ENCODE data around the gene CATSPERE.
"Not testable (repeated sequence)": the region's sequence is repeated elsewhere in the genome, so short reads cannot be mapped to it uniquely, and the experiment has no call there.

Gene CATSPERE

DNA sequence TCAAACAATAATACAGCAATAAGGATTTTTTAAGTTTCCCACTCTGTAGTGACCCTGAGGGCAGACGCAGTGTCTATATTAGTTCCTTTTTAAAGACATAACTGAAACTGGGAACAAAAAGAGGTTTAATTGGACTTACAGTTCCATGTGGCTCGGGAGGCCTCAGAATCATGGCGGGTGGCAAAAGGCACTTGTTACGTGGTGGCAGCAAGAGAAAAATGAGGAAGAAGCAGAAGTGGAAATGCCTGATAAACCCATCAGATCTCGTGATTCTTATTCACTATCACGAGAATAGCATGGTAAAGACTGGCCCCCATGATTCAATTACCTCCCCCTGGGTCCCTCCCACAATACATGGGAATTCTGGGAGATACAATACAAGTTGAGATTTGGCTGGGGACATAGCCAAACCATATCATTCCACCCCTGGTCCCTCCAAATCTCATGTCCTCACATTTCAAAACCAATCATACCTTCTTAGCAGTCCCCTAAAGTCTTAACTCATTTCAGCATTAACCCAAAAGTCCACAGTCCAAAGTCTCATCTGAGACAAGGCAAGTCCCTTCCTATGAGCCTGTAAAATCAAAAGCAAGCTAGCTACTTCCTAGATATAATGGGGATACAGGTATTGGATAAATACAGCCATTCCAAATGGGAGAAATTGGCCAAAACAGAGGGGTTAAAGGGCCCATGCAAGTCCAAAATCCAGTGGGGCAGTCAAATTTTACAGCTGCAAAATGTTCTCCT is 205.8 kb downstream of the CATSPERE start:
- DNase-seq (ENCODE audit: low spot score): not testable (repeated sequence)

DNA sequence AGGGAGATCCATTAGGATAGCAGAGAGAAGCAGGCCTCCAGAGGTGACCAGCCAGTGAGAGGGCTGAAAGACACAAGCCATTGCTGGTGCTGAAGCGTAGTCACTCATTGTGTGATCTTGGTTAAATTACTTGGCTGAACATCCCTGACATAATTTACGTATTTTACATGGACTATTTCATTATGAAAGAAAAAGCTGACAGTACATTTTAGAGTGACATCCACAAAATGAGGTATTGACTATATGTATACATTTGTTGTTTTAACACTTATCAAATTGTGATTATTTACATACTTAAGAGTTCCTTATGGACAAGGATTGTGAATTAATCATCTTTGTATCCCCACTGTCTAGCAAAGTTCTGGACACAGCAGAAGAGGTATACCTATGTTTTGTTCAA is 206.7 kb downstream of the CATSPERE start:
- DNase-seq (ENCODE audit: low spot score): no peak

DNA sequence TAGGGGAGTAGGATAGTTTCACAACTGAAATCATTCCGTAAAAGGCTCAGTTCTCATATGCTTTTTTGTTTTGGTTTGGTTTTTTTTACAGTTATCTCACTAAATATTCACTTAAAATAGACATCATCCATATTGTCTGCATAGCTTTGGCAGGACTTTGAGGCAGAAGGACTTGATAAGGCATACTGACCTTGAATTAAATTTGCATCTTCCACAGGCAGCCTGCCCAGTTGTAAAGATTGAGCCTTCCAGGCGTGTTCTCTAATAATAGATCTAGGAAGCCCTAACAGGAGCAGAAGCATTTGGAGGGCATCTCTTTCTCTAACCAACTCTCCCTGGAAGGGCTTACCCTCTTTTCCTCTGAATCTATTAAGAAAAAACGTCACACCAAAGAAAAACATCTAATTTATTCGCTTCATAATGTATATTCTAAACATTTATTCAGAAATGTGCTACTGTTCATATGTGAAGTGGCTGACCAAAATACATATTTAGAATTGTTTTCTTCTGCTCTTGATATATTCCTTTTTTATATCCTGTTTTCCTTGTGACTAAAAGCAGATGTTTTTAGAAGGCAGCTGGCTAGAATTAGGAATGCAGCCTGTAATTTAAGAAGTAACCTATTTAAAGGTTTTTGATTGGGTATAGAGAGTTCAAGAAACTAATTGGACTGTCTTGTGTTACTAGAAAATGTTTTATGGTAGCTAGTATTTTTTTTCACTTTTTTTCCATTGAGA is 212.0 kb downstream of the CATSPERE start:
- DNase-seq (ENCODE audit: low spot score): no peak

DNA sequence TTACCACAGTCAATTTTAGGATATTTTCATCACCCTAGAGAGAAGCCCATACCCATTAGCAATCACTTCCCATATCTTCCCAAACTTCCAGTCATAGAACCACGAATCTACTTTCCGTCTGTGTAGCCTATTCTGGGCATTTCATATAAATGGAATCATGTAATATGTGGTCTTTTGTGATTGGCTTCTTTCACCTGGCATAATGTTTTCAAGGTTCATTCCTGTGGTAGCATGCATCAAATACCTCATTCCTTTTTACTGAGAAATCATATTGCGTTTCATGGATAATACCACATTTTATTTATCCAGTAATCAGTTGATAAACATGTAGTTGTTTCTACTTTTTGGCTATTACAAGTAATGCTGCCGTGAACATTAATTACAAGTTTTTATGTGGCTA is 213.4 kb downstream of the CATSPERE start:
- DNase-seq (ENCODE audit: low spot score): no peak

DNA sequence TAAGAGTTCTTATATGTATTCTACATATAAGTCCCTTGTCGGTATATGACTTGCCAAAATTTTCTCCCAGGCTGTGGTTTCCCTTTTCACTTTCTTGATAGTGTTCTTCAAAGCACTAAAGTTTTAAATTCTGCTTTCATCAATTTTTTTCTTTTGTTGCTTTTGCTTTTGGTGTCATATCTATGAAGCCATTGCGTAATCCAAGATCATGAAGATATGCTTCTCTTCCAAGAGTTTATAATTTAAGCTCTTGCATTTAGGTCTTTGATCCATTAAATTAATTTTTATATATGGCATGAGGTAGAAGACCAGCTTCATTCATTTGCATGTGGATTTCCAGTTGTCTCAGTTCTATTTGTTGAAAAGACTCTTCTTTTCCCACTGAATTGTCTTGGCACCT is 214.1 kb downstream of the CATSPERE start:
- DNase-seq (ENCODE audit: low spot score): no peak

DNA sequence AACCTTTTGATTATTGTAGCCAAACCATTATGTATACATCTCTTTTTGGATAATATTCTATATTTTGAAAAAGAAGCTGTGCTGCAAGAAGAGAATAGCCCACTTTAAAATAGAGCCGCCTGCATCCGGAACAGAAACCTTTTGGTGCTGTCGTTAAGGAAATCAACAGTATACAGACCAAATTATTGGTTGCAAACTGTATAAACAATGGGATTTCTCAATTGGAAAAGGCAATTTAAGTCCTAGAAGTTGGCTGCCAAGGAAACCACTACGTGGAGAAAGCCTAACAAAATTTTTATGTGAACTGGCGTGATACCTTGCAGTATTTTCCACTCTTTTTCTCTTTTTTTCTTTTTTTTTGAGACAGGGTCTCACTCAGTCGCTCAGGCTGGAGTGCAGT is 217.6 kb downstream of the CATSPERE start:
- no peak for DNase-seq (ENCODE audit: low spot score)

DNA sequence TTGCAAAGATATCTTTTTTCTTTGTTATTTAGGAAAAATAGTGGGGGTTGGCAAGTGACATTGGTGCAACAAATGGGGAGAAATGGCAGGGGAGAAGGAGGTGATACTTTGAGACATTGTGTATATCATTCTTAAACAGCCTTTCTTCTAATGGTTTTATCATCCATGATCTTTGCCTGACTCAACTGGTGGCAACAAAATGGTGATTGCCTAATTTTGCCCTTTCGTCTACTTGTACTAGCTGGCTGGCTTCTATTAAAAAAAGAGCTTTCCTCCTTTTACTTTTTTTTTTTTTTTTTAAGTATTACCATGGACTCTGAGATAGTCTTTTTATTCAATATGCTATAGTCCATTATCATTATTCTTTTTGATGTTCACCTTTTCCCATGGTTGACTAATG is 219.6 kb downstream of the CATSPERE start:
- DNase-seq (ENCODE audit: low spot score): no peak

DNA sequence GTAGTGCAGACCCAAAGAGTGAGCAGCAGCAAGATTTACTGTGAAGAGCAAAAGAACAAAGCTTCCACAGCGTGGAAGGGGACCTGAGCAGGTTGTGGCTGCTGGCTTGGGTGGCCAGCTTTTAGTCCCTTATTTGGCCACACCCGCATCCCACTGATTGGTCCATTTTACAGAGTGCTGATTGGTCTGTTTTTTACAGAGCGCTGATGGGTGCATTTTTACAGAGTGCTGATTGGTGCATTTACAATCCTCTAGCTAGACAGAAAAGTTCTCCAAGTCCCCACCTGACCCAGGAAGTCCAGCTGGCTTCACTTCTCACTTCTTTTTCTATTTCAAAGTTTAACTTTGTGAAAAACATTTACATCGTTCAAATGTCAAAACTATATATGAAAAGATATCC is 221.0 kb downstream of the CATSPERE start:
- not testable (repeated sequence) for DNase-seq (ENCODE audit: low spot score)
